Thyroid gland (tissue), 4 donors: ENCODE results near the gene CACNG7.

Experiments
- CTCF ChIP-seq, 6 experiments: fragments of 200-600 bp in 3 of 6; fragments of 450-650 bp in 3 of 6; sonication (generic) in 3 of 6; IDR thresholded peaks; one replicate each; pipeline ENCODE4 v1.5.1; 2016 to 2019; ENCODE audit warnings: antibody characterized with exemption in 6 of 6, mild to moderate bottlenecking in 2 of 6, inconsistent platforms in 1 of 6, moderate library complexity in 1 of 6
- POLR2A ChIP-seq, 2 donors: fragments of 450-650 bp; IDR thresholded peaks; one replicate each; pipeline ENCODE4 v1.6.1; 2017; ENCODE audit warnings: antibody characterized with exemption in 2 of 2, mild to moderate bottlenecking in 2 of 2, moderate library complexity in 1 of 2

GRCh38 chr19:53896682-53897081, 12.4 kb upstream of the CACNG7 start:
- TF ChIP-seq POLR2A (IDR thresholded peaks at IDR 0.05), result no peak
- TF ChIP-seq CTCF (IDR thresholded peaks at IDR 0.05), result no peak
